Amygdala (tissue), 56 donors: ENCODE measurements around the gene NAV3.
A peak's percentile ranks its signal among the peaks of the same experiment; 100 is the strongest.

Experiments
- DNase-seq, 56 donors: peaks; one replicate each; lab custom pipeline; 2025; lab: John Stamatoyannopoulos, UW

Gene NAV3

GRCh38 chr12:78171061-78171460 is 340.4 kb downstream of the NAV3 start:
- DNase-seq = no peak

- DNase-seq = no peak
Measured at GRCh38 chr12:78176643-78177042, 345.9 kb downstream of the NAV3 start.

DNA sequence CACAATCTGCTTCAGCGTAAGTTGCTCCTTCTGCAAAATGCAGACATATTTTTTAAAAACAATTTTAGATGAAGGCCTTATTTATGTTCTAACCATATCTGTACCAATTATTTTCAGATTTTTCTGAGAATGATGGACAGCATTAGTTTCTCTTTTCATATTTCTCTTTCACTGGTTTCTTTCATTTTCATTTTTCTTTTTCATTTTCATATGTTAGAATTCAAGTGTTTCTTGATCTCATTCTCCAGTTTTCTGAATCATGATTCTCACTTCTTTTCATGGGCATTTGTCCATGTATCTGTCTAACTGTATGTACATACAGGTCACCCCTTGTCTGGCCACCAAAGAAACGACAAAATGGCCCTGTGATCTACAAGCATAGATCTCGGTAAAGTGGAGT is 346.6 kb downstream of the NAV3 start:
- DNase-seq = no peak

GRCh38 chr12:78179346-78179745 is 348.7 kb downstream of the NAV3 start:
- no peak for DNase-seq

GRCh38 chr12:78181544-78182162 is 351.0 kb downstream of the NAV3 start:
- peak in 4 of 56 donors; percentile 5 to 17 (median 8) for DNase-seq

GRCh38 chr12:78183824-78184223 is 353.1 kb downstream of the NAV3 start:
- DNase-seq = no peak

- no peak for DNase-seq
Measured at GRCh38 chr12:78185109-78185508, 354.4 kb downstream of the NAV3 start.

DNA sequence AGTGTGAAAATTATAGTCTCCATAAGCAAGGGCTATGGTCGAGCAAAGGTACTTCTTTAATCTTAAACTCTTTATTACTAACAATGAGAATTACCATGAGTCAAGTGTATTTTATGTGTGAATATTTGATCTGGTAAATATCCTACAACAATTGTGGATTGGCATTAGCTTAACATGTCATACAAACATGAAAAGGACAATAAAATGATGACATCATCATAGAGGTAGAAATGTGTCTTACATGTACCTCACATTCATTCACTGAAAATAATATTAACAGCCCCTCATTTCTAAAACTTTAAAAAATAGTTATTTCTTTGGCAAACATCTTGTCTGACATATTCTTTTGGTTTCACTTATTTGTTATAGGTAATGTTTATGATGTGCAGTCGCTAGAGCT is 355.0 kb downstream of the NAV3 start:
- DNase-seq = no peak

GRCh38 chr12:78186670-78187069 is 356.0 kb downstream of the NAV3 start:
- DNase-seq = no peak

DNA sequence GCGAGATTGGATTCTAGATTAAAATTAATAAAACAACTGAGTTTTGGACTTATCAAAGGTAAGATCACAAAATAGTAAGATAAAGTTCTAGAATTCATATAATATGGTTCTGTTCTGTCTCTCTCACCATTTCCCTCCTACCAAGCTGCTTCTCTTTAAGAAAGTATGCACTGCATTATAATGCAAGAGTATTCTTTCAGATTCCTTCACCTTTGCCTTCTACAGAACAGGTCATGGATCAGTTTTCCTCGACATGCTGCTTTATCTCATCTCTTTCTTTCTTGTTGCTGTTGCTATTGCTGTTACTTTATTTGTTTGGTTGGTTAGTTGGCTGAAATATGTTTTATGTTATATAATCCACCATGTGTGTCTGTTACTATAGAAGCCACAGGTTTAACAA is 357.0 kb downstream of the NAV3 start:
- DNase-seq = no peak

- no peak for DNase-seq
Measured at GRCh38 chr12:78189656-78190055, 359.0 kb downstream of the NAV3 start.

- DNase-seq = no peak
Measured at GRCh38 chr12:78191611-78192010, 360.9 kb downstream of the NAV3 start.

DNA sequence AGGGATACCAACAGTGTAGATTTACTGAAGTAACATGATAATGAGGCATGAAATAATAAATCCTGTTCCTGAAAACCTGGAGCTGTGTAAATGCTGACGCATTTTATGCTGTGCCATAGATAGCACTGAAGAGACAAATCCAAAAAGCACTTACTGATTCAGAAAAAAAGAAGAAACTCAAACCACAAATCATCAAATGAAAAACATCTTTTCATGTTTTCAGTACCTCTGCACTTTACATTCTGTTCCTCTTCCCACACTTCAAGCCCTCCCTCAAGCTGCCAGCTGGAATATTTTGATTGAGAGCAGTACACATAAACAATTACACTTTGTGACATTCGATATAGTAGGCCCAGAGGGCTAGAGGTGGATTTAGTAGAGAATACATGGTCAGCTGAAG is 362.3 kb downstream of the NAV3 start:
- no peak for DNase-seq

DNA sequence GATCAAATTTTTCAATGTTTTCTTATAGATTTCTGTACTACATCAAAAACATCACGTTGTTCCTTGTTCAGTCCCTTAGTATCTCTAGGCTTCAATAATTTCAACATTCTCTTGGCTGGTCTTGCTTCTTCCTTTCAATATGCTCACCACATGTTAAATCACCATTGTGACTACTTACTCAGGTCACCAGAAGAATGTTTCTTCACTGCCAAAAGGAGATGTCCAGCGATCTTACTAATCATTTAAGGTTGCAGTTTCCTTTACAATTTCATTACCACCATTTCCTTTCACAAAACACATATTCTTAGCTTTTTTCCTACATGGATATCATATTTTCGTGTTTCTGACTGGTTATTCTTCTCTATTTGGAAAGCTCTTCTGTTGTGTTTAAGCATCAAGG is 363.8 kb downstream of the NAV3 start:
- no peak for DNase-seq

- DNase-seq = no peak
Measured at GRCh38 chr12:78198896-78199295, 368.2 kb downstream of the NAV3 start.

DNA sequence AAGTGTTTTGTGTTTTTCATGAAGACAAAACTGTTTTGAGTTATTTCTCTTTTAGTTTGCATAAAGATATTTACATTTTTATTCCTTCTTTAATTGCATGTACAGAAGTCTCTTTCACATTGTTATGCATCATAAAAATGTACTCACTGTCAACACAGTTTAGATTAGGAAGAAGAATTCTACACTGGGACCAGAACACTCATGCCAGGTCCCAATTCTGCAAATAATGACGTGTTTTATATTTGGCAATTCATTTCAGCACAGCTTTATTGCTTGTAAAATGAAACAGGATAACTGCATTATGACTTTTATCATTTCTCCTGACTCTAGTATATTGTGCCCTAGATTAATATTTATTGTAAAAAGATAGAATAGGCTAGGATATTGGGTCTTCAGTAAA is 369.2 kb downstream of the NAV3 start:
- no peak for DNase-seq

DNA sequence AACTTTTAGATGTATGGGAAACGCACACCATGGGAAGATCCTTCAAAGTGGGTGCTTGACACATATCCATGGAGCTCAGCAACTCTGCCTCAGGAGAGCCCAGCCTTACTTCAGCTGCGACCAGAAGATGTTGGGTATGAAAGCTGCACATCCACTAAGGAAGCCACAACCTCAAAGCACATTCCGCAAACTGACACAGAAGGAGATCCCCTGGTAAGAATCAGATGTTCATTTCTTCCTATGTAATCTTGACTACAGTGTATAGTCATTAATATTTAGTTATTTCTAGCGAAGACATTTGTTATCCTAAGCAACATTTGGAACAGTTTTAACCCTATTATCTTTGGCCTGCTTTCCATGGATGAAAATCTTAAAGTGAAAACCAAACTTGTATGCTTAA is 374.2 kb downstream of the NAV3 start:
- no peak for DNase-seq

- no peak for DNase-seq
Measured at GRCh38 chr12:78208092-78208491, 377.4 kb downstream of the NAV3 start.

- peak in 16 of 56 donors; percentile 1 to 48 (median 18) for DNase-seq
Measured at GRCh38 chr12:78209846-78210505, 379.3 kb downstream of the NAV3 start.

DNA sequence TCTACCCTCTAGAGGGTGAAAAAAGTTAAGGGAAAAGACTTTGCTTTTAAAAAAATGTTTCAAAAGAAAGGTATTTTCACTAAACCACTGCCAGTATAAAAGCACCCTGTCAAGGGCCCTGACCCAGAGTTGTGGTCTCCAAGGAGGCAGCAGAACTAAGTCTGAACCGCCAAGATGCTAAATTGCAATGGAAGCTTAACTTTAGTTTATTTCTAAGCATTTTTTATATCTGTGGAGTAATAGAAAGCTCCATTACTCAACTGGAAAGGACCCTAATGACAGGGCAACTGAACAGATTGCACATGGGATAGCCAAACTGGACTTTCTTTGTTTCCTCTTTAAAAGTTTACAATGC is 379.8 kb downstream of the NAV3 start:
- no peak for DNase-seq

DNA sequence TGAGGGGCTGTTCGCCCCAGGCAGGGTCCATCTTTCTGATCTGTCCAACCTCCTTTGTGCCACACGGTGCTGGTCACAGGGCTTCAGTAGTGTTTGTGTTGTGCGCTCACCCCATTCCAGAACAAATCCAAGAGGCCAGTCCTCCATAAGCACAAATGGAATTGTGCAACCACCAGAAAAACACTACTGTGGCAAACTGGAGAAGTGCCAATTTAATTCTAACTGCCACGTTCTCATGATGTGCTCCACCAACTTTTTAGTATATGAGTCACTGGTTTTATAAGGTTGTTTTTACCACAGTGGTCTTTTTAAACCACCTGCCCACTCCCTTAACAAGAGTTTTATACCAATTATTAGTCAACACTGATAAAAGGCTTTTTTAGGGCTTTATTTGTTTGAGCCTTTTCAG is 380.2 kb downstream of the NAV3 start:
- DNase-seq = no peak

- peak in 4 of 56 donors; percentile 5 to 24 (median 14) for DNase-seq
Measured at GRCh38 chr12:78220811-78221210, 390.1 kb downstream of the NAV3 start.

- DNase-seq = no peak
Measured at GRCh38 chr12:78224154-78224553, 393.5 kb downstream of the NAV3 start.
